Measurements from ENCODE around the gene NCAPH2. TPM values are rescaled to one million over a fixed set of nuclear protein-coding genes. Genes with fewer than 3 reads are reported as not detected.

The NCAPH2 gene
- total and polyA plus RNA-seq, 2 of the 8 experiments (the other 6 are each of a cell fraction or from before 2014, with no cell fraction given), result 62.2 to 81.6 TPM

DNA sequence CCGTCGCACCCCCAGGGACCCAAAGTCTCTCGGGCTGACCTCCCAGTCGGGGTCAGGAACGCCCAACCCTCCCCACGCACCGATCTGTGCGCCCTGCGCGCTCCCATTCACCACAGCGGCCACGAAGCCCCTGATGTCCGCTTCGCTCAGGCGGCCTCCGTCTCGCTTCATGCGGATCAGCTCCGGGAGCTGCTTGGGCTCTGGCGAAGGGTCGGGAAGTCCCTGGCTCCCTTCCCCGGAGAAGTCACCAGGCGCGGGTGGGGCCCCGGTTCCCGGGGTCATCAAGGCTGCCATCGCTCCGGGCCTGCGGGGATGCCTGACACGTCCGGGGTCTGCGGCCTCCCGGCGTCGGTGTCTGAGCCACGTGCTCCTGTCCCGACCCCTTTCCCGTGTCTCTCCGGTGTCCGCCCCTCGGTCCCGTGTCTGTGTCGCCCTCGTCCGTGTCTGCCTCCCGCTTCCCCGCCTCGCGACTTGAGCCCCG lies 21.4 kb downstream of the NCAPH2 start:
- Histone ChIP-seq H2AFZ (ENCODE audit: low read length) (no peak overlapping the region), H3K27me3 (replicated peaks in 1 of 4; ENCODE audit: control insufficient read depth in 3 of 4, extremely low read depth in 1 of 4, insufficient read depth in 3 of 4, low read length in 3 of 4) (peaks cover 43 to 70% (median 60%) of the 10 kb centered on the region in 4 experiments), H4K5ac (ENCODE audit: insufficient read length, low read depth, low read length) (no peak overlapping the region), H3K4me2 (ENCODE audit: insufficient read depth in 1 of 2, low read depth in 2 of 2, low read length in 2 of 2) (peak overlapping the region in 1 of 2 experiments; percentile 92; a peak in 2 of 4 replicates), H3K56ac (replicated peaks; ENCODE audit: insufficient read length, low read depth, low read length) (no peak overlapping the region), H2BK12ac (ENCODE audit: low read depth, low read length) (no peak overlapping the region), H4K8ac (ENCODE audit: extremely low read depth, insufficient read depth, low read length) (peak overlapping the region; percentile 94), H2AK5ac (ENCODE audit: low read depth, low read length) (no peak overlapping the region; the same call in 1 of the 2 replicates), H3K79me1 (ENCODE audit: low read depth, low read length) (no peaks in the 10 kb centered on the region), H3K4me1 (replicated peaks in 1 of 4; ENCODE audit: control insufficient read depth in 3 of 4, insufficient read depth in 4 of 4, low read length in 3 of 4) (peaks cover 0 to 26% (median 11%) of the 10 kb centered on the region in 4 experiments; a peak in 5 of 7 replicates), H3K23me2 (ENCODE audit: low read depth, low read length) (peaks cover 34% of the 10 kb centered on the region; the same call in 1 of the 2 replicates), H3K79me2 (ENCODE audit: control insufficient read depth in 1 of 2, insufficient read depth in 2 of 2, low read length in 2 of 2) (no peaks in the 10 kb centered on the region), H3K18ac (ENCODE audit: extremely low read depth, low read length) (no peak overlapping the region), H3K36me3 (ENCODE audit: control insufficient read depth in 2 of 4, insufficient read depth in 4 of 4, low read length in 3 of 4) (no peaks in the 10 kb centered on the region), H2BK120ac (replicated peaks; ENCODE audit: low read depth, low read length) (no peak overlapping the region), H3K4me3 (ENCODE audit: extremely low read depth in 1 of 4, insufficient read depth in 2 of 4, low read depth in 3 of 4, low read length in 4 of 4) (peak overlapping the region in 1 of 4 experiments; percentile 68; a peak in 2 of 8 replicates), H4K20me1 (replicated peaks in 1 of 2; ENCODE audit: control insufficient read depth in 1 of 2, insufficient read depth in 2 of 2, low read length in 2 of 2) (peaks cover 5 to 19% of the 10 kb centered on the region in 2 experiments), H3K27ac (ENCODE audit: low read depth, low read length) (no peak overlapping the region), H3K14ac (ENCODE audit: insufficient read length) (no peak overlapping the region), H3K4ac (replicated peaks; ENCODE audit: insufficient read length, low read depth, low read length) (no peak overlapping the region), H2BK20ac (ENCODE audit: low read length) (no peak overlapping the region), H2BK15ac (ENCODE audit: low read length) (no peak overlapping the region), H3K9ac (replicated peaks in 1 of 4; ENCODE audit: extremely low read depth in 1 of 4, low read depth in 3 of 4, low read length in 3 of 4) (no peak overlapping the region), H4K91ac (replicated peaks; ENCODE audit: insufficient read length, low read length) (peak overlapping the region; percentile 42), H3K9me3 (ENCODE audit: insufficient read depth in 2 of 2, low read depth in 1 of 2, low read length in 1 of 2) (no peaks in the 10 kb centered on the region), H2BK5ac (ENCODE audit: low read depth, low read length) (no peak overlapping the region), H3K23ac (ENCODE audit: insufficient read length) (no peak overlapping the region)
- TF ChIP-seq RFX5 (IDR thresholded peaks at IDR 0.05; ENCODE audit: borderline replicate concordance, low read depth, low read length), result no peak
- TF ChIP-seq EZH2 (IDR thresholded peaks at IDR 0.05; ENCODE audit: low read depth, low read length, severe bottlenecking), result peak; percentile 80
- TF ChIP-seq SIX5 (IDR thresholded peaks at IDR 0.05; ENCODE audit: low read depth, low read length), result no peak
- TF ChIP-seq EGR1 (IDR thresholded peaks at IDR 0.05; ENCODE audit: borderline replicate concordance, low read depth, low read length), result no peak
- no peak for TF ChIP-seq TAF1 (IDR thresholded peaks at IDR 0.05; ENCODE audit: low read depth, low read length)
- TF ChIP-seq CREB1 (IDR thresholded peaks at IDR 0.05), result no peak
- TF ChIP-seq CBX5 (IDR thresholded peaks at IDR 0.05; ENCODE audit: low read depth, low read length), result no peak
- TF ChIP-seq MAX (IDR thresholded peaks at IDR 0.05), result peak; percentile 77
- no peak for TF ChIP-seq GABPA (IDR thresholded peaks at IDR 0.05; ENCODE audit: borderline replicate concordance, insufficient read depth, low read length)
- no peak for TF ChIP-seq SIN3A (conservative IDR thresholded peaks at IDR 0.05 in 1 of 2, IDR thresholded peaks at IDR 0.05 in 1 of 2; ENCODE audit: low read depth in 1 of 2, low read length in 2 of 2)
- WGBS, 2 experiments (ENCODE audit: extremely low coverage in 1 of 2, insufficient coverage in 1 of 2, insufficient read length in 1 of 2, insufficient replicate concordance in 2 of 2, low coverage in 1 of 2, low lambda C conversion rate in 2 of 2, missing lambda C conversion rate in 1 of 2), result 47% methylated on average over 42 of the region's 50 CpGs; no CpG with 5 or more reads in 1 of the 2 experiments
- CTCF ChIA-PET (ENCODE audit: partially characterized antibody), result interaction anchor here (1.0 to 1.3 kb wide), 2 partner anchors 9 to 76 kb away, joined by 3 read pairs; no protein-coding TSS in a partner anchor
- POLR2A ChIA-PET (ENCODE audit: partially characterized antibody), result interaction anchor here (1.4 to 1.5 kb wide), 2 partner anchors 21 to 26 kb away, joined by 3 to 7 read pairs; partner anchors contain the start of genes LMF2 and NCAPH2
- FAIRE-seq, result no peak
- DNase-seq (ENCODE audit: low read depth in 1 of 2, low spot score in 2 of 2), result peak in 1 of 2 experiments; percentile 72

All from H1 (cell line).